HUDEP-2 (cell line): ENCODE measurements around the gene ATP6V1B1.
A peak's percentile ranks its signal among the peaks of the same experiment; 100 is the strongest.

Experiments used
- DNase-seq, 76 experiments: peaks; one replicate each; lab custom pipeline; 2025; ENCODE audit not compliant: unreplicated experiment in 76 of 76; lab: John Stamatoyannopoulos, UW

ATP6V1B1 gene

DNA sequence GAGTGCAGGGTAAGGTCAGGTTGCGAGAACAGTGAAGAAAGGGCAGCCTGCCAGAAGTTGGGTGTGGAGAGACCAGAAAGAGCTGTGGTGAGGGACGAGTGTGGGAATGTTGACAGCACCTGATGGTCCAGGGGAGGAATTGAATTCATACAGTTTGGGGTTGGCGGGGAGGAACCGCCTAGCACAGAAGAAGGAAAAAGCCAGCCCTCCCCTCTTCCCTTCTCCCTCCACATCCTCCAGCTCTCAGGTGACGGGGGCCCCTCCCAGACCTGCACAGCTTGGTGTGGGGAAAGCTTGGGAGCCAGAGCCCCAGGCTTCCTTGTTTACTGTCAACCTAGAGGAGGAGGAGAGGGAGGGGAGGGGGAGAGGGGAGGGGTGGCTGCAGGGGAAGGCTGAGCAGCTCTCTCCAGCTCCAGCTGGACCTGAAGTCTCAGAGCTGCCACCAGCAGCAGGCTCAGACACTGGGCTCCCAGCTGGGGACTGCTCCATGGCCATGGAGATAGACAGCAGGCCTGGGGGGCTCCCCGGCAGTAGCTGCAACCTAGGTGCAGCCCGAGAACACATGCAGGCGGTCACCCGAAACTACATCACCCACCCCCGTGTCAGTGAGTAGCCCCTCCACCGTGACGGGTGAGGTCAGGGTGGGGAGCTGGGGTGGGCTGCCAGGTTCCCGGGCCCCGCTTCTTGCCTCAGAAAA is at the start of gene ATP6V1B1:
ATP6V1B1 (plus strand) TSS at position 433 of the 697 bp plus-strand sequence; CDS start at position 488, 55 bp downstream.
- no peak for DNase-seq

- DNase-seq = no peak
Observed at GRCh38 chr2:70886541-70886987, 49.1 kb upstream of the ATP6V1B1 start.

DNA sequence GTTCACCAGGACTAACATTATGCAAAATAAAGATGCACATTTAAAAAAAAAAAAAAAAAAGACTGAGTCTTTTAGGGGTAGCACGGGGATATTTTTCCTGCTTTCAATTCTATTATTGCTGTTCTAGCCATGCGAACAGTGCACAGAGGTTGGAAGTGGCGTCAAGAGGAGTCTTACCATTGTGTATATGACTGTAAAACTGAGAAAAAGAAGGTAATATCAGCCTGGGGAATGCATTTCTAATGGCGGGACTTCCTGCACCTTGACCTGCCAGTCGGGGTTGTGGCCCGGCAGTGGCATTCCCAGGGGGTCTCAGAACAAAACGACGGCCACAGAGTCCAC is 48.5 kb upstream of the ATP6V1B1 start:
- DNase-seq = no peak

DNA sequence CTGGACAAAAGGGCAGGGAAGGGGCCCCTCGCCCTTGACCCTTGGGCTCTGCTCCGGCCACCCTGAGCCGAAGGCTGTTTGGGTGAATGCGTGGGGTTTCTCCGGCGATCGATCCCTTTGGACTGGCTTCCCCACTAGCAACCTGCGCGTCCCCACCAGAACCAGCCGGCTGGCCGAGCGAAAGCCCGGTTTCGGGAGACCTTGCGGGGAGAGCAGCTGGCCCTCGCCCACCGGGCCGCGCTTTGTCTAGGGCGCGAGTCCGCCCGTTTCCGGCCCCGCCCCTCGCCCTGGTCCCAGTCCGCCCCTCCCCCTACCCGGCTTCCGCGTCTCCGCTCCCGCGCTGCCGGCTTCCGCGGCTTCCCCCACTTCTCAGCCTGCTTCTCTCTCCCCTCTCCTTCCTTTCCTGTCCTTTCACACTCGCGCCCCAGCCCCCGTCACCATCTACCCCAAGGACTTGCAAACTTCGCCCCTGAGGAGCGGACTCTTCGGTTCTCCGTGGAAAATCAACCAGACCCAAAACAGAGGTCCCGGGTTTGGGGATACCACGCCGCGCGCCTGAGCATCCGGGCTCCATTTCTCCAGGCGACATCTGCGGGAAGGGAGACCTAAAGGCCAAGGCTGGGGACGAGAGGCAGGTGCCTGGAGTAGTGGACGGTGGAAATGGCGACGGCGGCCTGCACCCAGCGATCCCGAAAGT is 48.0 kb upstream of the ATP6V1B1 start:
- peak in 16 of 76 experiments; percentile 7 to 51 (median 22) for DNase-seq

- no peak for DNase-seq
Observed at GRCh38 chr2:70888366-70888922, 47.3 kb upstream of the ATP6V1B1 start.

- no peak for DNase-seq
Observed at GRCh38 chr2:70888923-70889715, 46.6 kb upstream of the ATP6V1B1 start.

- no peak for DNase-seq
Observed at GRCh38 chr2:70889716-70890037, 46.0 kb upstream of the ATP6V1B1 start.

DNA sequence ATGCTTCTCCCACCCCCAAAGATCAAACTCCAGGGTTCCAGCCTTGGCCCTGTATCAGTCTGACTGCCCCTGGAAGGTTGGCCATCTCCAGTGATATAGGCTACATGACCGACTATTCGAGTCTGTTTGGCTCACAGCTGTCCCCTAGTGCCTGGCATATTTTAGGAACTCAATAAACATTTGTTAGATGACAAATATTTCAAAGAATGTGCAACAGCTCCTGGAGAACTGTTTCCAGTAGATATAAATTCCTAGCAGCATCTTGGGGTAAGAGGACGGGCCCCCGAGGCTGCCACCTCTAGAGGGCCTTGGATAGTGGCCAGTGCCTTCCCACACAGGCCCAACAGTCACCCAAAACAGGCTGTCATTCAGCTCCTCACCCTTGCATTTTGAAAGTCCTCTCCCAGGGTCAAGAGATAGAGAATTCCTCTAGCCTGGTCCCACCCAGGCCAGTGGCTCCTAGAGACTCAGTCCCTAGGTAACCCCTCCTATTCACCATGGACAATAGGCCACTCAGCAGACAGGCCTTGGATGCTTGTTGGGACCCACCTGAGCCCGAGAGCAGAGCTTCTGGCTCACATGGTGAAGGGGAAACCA is 45.1 kb upstream of the ATP6V1B1 start:
- no peak for DNase-seq

DNA sequence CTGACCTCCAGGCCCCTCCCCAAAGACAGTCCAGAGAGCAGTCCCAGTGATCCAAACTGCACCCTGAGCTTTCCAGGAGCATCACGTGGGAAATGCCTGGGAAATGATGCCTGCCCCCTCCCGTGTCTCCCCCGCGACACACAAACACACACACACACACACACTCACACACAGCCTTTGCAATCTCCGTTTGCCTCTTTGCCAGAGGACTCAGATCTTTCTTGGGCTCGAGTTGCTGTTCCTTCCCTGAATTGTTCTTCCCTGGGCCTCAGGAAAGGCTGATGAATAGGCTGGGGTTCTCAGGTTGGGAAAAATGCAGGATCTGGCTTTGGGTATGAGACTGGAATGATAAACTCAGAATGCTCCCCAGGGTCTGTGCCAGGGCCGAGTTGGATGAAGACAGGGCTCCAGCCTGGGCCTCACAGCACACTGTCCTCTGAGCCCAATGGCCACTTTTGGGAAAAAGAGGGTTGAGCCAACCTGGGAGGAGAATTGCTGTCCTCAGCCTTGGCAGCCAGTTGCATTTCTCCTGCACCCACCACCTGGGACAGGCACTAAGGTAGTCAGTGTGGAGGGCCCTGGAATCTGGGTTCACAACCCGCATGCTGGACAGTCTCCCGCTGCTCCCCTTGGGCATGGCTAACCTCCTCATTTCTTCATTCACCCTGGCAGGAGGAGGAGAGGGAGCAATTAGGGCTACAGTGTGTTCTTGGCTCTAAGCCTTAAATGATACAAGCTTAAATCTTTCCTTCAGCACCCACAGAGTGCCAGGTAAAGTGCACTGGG is 43.9 kb upstream of the ATP6V1B1 start:
- DNase-seq = no peak

DNA sequence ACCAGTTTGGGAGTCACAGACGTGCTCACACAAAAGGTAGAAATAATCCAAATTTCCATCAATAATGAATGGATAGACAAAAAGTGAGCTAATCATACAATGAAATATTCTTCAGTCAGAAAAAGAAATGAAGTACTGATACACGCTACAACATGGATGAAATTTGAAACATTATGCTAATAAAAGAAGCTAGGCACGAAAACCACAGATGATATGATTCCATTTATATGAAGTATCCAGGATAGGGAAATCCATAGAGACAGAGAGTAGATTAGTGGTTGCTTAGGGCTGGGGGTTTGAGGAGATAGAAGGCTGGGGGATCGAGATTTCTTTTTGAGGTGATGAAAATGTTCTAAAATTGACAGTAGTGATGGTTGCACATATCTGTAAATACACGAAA is 43.0 kb upstream of the ATP6V1B1 start:
- DNase-seq = no peak

DNA sequence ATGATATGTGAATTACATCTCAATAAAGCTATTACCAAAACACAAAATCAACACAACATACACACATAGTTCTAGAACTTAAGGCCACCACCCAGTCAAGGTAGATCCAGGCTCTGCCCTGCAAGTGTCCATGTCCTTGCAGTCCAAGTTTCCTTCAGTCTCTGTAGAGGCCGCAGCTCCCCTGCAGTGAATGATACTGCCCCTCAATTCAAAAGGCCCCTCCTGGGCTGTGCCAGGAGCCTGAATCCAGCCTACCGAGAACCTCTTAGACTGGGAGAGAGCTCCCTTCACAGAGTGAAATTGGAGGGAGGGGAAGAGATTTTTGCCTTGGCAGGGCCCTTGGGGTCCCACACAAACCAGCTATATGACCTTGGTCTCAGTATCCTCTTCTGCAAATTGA is 42.5 kb upstream of the ATP6V1B1 start:
- DNase-seq = no peak

GRCh38 chr2:70894765-70895164 is 40.9 kb upstream of the ATP6V1B1 start:
- no peak for DNase-seq

DNA sequence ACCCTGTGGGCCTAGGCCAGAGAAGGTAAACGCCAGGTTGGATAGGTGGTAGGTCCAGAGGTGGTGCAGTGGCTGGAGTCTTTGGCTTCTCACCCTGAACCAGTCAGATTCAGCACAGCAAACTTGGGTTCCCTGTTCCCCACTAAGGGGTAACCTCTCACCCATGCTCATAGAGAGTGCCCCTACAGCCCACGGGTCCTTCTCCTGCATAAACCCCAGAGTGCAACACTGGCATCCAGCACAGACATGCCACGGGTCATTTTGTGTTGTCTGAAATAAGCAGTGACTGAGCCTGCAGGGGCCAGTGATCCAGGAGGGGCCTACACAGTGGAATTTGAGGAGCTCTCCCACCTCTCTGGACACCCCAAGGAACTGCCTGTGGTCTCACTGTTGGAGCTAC is 40.5 kb upstream of the ATP6V1B1 start:
- no peak for DNase-seq

GRCh38 chr2:70895998-70896764 is 39.5 kb upstream of the ATP6V1B1 start:
- DNase-seq = no peak

GRCh38 chr2:70896765-70897202 is 38.9 kb upstream of the ATP6V1B1 start:
- DNase-seq = no peak

DNA sequence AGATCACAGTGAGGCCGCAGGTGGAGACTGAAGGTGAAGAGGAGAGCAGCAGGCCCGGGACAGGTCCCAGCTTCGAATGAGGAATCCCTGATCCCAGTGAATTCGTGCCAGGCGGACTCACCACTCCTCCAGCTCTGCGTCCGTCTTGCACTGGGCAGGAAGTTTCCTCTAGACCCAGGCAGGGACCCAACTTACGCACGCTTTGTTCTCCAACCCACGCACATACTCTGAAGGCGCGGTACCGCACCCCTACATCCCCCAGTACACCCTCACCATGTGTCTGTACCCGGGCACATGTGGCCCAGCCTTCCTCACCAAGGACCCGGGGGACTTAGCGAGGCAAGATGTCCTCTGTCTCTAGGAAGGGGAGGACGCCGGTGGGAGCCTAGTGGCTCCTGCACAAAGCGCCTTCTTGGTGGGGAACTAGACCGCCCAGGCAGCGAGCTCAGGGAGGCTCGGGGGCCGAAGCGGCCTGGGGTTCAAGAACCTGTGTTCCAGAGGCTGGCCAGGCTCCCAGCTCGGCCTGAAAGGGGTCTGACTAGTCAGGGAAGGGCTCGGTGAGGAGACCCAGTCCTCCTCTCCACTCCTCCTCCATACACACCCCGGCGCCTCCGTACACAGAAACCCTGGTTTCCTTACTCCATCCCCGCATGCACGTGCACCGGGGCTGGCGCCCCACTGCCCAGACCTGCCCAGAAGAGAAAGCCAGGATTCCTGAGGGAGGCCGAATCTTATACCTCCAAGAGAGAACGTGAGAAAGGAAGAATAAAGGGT is 38.3 kb upstream of the ATP6V1B1 start:
- DNase-seq = no peak

- no peak for DNase-seq
Observed at GRCh38 chr2:70897977-70898226, 37.8 kb upstream of the ATP6V1B1 start.

DNA sequence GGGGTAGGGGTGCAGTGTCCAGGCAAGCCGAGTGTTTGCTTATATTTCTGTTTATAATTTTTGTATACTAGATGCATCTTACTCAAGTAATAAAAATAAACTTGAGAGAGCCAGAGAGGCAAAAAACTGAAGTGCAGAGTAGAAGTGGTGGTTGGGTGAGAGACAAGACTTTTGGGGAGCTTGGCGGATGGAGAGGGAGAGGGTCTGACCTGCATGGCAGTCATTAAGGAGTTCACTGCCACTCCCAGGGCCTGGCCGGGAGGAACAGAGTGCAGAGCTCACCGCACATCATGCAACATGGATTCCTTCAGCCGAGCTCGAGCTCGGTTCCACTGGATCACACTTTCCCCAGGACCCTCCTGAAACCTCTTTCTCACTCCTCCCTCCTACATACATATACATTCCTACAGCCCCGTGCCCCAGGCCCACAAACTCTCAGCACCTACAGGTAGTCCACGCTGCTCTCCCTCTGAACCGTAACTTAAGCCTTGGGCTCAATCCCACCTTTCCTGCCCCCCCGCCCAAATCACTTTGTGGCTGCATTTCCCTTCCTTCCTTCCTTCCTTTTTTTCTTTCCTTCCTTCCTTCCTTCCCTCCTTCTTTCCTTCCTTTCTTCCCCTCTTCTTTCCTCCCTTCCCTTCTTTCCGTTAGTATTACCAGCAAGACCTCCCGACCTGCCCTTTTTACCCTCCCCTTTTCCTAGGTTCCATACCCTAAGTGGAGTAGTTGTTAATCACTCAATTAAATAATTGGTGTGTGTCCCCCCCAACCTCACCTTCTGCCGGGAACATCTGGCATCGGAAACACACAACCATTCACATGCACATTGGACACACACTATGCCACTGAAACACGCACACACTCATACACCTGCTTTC is 37.1 kb upstream of the ATP6V1B1 start:
- no peak for DNase-seq
